IPS DF 19.7 (cell line): ENCODE data around the gene BMP2K.
"Not testable (repeated sequence)": the region's sequence is repeated elsewhere in the genome, so short reads cannot be mapped to it uniquely, and the experiment has no call there.

ENCODE experiments used
- DNase-seq: peaks from one replicate; pipeline ENCODE4 v3.0.0-alpha.2; 2013; ENCODE audit warnings: low read depth, low spot score

Gene BMP2K

GRCh38 chr4:78863254-78863869 is 87.2 kb downstream of the BMP2K start:
- no peak for DNase-seq

DNA sequence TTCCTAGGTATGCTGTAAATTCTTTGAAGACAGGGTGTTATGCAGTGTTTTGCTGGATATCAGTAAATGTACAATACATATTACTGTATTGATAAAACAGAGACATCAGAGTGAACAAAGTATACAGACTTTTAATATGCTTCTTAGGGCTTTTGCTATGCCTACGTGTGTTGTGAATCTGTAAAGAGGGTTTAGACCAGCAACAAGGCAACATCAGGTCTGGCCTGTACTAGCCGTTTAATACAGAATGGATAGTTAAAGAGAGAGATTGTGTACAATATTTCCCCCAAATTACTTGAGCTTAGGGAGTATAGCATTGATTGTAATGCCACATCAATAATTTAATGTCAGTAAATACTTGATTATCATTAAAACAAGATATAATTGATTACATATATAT is 87.8 kb downstream of the BMP2K start:
- DNase-seq, result no peak

- DNase-seq, result no peak
Measured at GRCh38 chr4:78864405-78865024, 88.4 kb downstream of the BMP2K start.

- DNase-seq, result no peak
Measured at GRCh38 chr4:78865451-78865850, 89.3 kb downstream of the BMP2K start.

- DNase-seq, result not testable (repeated sequence)
Measured at GRCh38 chr4:78868712-78869111, 92.6 kb downstream of the BMP2K start.

GRCh38 chr4:78870056-78870455 is 93.9 kb downstream of the BMP2K start:
- no peak for DNase-seq

GRCh38 chr4:78876568-78877320 is 100.6 kb downstream of the BMP2K start:
- no peak for DNase-seq

DNA sequence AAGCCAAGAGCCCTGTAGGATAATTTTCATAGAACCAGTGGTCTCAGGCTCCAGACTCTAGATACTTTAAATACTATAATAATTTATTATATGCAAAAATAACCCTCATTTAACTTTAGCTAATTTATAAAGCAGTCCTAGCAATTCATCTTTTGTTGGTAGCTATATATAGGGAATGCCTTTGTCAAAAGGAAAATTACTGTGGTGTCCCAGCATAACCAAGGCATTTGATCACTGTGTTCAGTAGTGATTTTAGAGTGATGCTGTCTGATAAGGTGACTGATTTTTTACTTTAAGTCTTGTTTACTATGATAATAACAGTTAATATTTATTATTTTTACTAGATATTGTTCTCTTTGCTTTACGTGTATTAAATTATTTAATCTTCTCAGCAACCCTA is 101.9 kb downstream of the BMP2K start:
- DNase-seq, result no peak

GRCh38 chr4:78880874-78881492 is 104.8 kb downstream of the BMP2K start:
- no peak for DNase-seq

- DNase-seq, result no peak
Measured at GRCh38 chr4:78885598-78885997, 109.4 kb downstream of the BMP2K start.

- no peak for DNase-seq
Measured at GRCh38 chr4:78889955-78890354, 113.8 kb downstream of the BMP2K start.

DNA sequence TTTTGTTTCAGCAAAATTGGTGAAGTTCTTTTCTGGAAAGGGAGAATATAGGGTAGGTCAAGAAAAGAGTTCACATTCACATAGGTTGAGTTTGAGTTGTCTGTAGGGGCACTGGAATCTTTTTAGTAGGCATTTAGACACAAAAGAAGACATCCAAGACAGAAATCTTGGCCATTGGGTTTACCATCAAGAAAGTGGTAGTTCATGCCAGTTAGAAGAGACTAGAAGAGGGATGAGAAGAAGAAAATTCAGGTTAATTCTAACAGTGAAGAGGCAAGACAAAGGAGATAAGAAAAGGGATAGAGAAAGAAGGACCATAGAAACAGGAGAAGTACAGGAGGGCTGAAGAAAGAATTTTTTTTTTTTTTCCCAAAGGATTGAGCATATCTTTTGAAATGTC is 123.2 kb downstream of the BMP2K start:
- DNase-seq, result no peak

- DNase-seq, result no peak
Measured at GRCh38 chr4:78901882-78902281, 125.7 kb downstream of the BMP2K start.

DNA sequence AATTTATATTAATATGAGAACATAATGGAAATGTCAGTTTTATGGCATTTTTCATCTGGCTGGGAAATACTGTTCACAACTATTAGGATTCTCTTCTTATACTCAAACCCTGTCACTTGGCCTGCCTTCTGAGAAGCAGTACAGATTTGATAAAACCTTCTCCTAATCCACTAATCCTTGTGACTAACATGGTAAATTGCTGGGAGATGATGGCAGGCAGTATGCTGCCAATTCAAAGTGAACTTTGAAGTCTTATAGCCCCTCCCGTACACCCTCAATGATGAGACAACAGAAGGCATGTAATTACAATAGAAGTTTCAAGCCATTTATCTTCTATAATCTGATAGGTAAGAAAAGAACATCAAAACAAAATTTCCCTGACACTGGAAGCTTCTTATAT is 126.1 kb downstream of the BMP2K start:
- DNase-seq, result no peak

- no peak for DNase-seq
Measured at GRCh38 chr4:78904143-78904542, 128.0 kb downstream of the BMP2K start.

DNA sequence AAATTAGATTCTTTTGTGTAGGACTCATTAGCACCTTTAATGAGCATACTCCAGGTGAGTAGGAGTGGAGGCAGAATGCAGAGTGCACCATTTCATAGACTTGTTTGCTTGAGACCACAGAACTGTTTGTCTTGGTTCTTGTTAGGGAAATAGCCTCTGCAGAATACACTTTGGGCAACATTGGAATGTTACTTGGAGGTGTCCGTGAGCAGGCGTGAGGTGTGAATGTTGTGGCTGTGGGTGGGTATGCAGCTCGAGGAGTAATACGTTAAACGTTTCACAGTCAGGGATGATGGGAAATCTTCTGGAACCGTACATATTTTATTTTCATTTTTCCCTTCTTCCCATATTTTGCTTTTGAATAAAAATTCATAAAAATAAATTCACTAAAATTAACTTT is 131.5 kb downstream of the BMP2K start:
- DNase-seq, result no peak

- DNase-seq, result not testable (repeated sequence)
Measured at GRCh38 chr4:78908974-78909373, 132.8 kb downstream of the BMP2K start.

DNA sequence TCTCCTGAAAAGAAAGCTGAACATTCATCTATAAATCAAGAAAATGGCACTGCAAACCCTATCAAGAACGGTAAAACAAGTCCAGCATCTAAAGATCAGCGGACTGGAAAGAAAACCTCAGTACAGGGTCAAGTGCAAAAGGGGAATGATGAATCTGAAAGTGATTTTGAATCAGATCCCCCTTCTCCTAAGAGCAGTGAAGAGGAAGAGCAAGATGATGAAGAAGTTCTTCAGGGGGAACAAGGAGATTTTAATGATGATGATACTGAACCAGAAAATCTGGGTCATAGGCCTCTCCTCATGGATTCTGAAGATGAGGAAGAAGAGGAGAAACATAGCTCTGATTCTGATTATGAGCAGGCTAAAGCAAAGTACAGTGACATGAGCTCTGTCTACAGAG is 134.5 kb downstream of the BMP2K start:
- no peak for DNase-seq

- no peak for DNase-seq
Measured at GRCh38 chr4:78922207-78922606, 146.1 kb downstream of the BMP2K start.

DNA sequence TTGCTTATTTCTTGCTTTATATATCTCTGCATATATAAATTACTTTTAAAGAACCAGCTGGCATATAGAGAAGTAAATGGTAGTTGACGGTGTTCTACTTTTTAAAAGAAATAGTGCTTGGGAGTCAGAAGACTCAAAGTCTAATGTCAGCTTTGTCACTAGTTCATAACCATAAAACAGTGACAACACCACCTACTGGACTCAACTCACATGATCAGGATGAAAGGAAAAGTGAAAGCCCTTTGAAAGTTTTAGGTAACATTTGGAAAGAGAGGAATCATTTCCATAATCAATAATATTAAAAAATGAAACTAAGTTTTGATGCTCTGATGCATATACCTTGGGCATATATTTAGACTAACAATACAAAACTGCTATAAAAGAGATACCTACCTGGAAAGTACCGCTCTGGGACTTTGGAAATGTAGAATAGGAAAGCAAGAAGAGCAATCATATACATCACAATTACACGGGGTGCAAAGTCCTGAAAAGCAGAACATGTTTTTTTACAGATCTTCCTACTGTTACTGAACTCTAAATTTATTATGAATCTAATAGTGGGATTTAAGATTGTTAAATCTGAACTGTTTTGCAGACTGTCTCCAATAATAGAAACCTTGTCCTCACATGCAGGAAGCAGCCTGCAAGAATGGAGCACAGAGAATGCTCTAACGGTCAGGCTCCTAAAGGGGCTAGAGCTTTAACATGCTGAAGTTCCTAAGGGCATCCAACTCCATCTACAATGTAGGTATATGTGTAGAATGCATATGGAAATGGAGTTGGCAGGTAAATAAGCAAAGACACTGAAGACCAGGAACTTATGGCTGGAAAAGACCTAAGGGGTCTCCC is 147.5 kb downstream of the BMP2K start:
- DNase-seq, result no peak

- no peak for DNase-seq
Measured at GRCh38 chr4:78926826-78927225, 150.7 kb downstream of the BMP2K start.

DNA sequence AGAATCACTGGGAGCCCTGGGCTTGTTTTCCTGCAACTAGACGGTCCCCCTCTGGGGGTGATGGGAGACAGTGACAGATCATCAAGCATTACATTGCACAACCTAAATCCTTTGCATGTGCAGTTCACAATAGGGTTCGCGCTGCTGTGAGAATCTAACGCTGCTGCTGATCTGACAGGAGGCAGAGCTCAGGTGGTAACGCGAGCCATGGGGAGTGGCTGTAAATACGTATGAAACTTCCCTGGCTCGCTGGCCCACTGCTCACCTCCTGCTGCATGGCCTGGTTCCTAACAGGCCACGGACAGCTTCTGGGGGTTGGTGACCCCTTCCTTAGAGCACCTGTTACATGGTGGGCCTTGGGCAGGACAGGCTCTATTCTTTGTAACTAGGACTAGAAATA is 152.7 kb downstream of the BMP2K start:
- no peak for DNase-seq
